ENCODE results near the gene ADAM12.

ADAM12 gene

DNA sequence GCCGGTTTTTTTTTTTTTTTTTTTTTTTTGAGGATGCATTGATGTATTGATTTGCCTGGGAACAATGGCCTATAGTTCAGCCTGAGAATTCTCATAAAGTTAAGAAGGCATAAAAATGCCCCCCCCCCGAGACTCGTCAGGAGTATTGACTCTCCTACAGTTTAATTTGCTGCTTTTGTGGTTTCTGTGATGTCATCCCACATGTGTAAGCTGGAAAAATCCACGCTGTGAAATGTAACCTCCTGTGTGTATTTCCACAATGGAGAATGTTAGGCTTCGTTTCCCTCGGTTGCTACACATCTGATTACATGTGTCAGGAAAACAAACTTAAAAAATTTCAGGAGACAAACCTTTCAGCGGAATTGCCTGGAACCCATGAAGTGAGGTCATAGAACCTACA lies 374.0 kb downstream of the ADAM12 start:
- no peak for DNase-seq (ENCODE audit: low spot score)

DNA sequence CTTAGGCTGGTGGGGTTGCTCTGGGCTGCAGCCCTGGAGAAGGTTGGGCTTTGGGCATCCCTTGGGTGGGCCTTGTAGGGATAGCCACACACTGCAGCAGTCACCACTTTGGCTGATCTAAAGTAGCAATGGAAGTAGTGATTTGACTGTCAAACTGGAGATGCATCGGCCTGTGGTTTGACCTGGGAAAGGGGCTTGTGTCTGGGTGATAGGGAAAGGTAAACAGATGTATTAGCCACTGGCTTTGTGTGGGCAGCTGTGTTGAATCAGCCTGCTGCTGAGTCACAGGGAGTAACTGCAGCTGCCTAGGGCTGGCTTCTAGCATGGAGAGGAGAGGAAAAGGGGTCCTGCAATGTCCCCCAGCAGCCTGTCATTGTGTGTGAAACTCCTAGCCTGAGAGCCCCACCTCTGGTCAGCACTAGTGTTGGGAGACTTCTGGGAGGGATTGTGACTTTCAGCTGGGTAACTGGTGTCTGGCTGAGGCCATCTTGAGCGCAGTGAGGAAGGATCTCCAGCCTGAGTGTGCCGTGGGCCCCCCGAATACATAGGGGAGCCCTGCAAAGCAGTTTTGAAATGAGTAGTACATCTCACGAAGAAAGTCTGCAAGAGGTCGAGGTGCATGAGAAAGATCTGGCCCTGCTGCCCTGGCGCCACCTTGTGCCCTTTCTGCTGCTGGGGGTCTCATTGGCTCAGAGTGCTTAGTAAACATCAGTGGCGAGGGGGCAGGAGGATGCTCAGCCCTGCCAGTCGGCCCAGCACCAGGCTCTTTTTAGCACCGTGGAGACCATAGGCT lies 374.6 kb downstream of the ADAM12 start:
- DNase-seq (ENCODE audit: low spot score) = peak; percentile 45

DNA sequence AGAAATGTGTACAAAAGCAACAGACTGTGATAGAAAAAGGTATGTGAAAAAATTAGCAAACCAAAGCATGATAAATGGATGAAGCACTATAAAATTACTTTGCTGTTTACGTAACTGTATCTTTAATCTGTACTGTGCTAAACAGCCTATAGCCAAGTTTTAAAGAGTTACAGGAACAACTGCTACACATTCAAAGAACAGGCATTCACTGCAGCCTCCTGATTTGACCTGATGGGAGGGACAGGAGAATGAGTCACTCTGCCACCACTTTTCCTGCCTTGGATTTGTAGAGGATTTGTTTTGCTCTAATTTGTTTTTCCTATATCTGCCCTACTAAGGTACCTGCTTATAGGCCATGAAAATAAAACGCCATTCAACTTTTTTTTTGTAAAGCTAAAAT lies 375.8 kb downstream of the ADAM12 start:
- peak; percentile 17 for DNase-seq (ENCODE audit: low spot score)

DNA sequence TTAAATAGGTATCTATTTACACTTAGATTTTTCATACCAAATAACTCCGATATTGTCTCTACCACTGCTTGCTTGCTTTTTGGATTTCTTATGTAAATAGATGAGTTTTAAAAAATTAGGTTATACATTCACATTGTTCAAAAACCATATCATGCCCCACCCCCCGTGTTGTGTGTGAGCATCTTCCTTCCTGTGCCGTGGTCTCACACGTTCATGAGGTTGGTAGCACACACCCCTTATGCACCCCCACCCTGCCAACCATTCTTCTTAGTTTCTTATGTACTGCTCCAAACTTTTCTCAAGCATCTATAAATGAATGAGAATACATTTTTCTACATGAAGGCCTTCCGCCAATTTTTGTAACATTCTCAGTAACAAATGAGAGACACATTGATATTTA lies 376.3 kb downstream of the ADAM12 start:
- DNase-seq (ENCODE audit: low spot score) = no peak

GRCh38 chr10:126009650-126010049 lies 378.6 kb downstream of the ADAM12 start:
- no peak for DNase-seq (ENCODE audit: low spot score)

- DNase-seq (ENCODE audit: low spot score) = no peak
Observed at GRCh38 chr10:126006906-126007305, 381.4 kb downstream of the ADAM12 start.

DNA sequence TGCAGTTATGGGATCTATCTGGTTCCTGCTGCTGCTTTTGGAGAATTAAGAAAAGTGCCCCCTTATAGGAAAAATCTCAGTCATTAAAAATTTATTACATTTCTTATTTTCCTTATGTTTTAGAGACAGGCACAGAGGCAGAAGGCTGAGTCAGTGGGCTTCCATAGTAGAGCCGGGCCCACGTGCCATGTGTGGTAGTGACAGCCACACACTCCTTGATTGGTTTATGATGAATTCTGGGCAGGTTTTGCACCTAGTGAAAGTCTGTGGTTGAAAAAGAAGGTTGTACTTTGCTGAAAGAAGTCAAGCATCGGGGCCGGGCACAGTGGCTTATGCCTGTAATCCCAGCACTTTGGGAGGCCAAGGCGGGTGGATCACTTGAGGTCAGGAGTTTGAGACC lies 382.0 kb downstream of the ADAM12 start:
- DNase-seq (ENCODE audit: low spot score) = no peak

GRCh38 chr10:126004752-126005151 lies 383.5 kb downstream of the ADAM12 start:
- no peak for DNase-seq (ENCODE audit: low spot score)

DNA sequence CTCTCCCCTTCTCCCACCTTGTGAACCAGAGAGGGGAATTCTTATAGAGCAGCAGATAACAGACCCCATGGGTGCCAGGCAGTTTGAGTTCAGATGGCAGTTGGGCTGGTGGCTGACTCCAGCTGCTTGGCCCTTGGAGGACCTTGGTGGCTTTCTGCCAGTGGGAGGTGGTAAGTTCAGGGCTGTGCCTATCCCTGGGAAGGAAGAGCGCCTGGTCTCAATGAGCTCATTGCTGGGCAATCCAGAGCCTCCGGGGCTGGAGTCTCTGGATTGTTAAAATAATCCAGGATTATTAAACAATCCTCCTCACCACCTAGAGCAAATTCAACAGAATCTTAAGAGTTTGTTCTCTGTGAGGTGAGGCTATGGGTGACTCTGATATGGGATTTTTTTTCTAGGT lies 386.7 kb downstream of the ADAM12 start:
- no peak for DNase-seq (ENCODE audit: low spot score)

DNA sequence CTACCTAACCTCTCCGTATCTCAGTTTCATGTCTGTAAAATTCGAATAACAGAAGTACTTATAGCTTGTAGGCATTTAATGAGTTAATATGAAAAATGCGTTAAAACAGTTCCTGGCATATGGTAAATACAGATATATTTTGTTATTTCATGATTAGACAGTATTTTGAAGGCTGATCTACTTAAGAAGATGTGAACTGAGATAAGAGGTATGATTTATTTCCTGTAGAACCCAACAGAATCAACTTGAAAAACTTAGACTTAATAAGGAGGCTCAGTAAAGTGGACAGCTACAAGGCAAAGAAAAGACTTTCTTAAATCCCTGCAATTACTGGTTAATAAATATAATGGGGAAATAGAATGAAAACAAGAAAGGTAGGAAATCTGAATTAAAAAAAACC lies 388.6 kb downstream of the ADAM12 start:
- DNase-seq (ENCODE audit: low spot score) = no peak

DNA sequence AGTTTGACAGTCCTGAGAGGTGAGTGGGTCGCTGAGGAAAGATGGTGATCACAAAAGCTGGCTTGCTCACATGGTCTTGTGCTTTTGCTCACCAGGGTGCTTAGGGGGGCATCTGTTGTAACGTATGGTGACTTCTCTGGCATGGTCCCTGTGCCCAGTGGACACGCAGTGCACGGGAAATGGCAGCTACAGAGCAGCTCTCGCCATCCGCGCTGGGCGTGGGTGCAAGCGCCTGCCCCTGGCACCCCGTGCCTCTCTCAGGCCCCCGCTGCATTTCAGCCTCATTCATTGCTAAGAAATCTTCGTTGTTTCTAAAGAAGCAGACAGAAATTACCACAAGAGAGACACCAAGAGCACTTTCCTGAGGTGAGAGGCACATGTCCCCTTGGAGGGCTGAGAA lies 390.7 kb downstream of the ADAM12 start:
- DNase-seq (ENCODE audit: low spot score) = no peak

GRCh38 chr10:125995726-125996304 lies 392.5 kb downstream of the ADAM12 start:
- no peak for DNase-seq (ENCODE audit: low spot score)

DNA sequence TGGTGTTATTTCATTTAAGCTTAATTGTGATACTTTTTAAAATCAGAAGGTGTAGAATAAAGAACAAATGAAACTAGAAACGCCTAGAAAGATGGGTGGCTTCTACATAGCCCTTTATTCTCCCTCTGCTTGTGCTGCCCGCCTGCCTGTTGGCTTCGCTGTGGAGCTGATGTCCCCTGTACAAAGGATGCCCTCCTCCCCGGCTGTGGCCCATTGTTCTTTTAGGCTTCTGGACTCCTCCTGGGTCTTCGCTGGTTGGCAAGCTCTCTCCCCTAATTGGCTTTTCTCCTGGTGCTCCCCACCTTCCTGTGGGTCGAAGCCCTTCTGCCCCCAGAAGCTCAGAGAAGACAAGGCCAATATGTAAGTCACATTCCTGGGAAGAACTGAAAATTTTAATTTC lies 393.7 kb downstream of the ADAM12 start:
- no peak for DNase-seq (ENCODE audit: low spot score)

GRCh38 chr10:125992254-125992653 lies 396.0 kb downstream of the ADAM12 start:
- DNase-seq (ENCODE audit: low spot score) = no peak

GRCh38 chr10:125991392-125991791 lies 396.9 kb downstream of the ADAM12 start:
- DNase-seq (ENCODE audit: low spot score) = no peak

- DNase-seq (ENCODE audit: low spot score) = no peak
Observed at GRCh38 chr10:125990974-125991373, 397.3 kb downstream of the ADAM12 start.

DNA sequence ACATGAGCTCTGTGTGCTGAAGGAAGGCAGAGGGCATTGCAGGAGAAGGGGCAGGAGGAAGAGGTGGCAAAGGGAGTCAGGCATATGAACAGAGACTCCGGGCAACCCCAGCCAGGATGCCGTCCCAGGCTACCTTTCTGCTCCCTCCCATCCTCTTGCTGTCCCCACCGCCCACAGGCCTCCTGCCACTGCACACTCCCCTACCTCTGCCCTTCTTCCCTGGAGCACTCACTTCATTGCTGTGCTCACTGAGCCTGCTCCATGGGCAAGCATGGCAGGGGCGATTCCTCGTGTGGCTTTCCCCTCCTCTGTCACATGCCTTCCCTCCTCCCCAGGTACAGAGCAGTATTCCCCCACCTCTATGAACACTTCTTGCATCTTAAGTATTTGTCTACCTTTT lies 398.5 kb downstream of the ADAM12 start:
- no peak for DNase-seq (ENCODE audit: low spot score)

GRCh38 chr10:125985557-125986240 lies 402.6 kb downstream of the ADAM12 start:
- DNase-seq (ENCODE audit: low spot score) = no peak

GRCh38 chr10:125984865-125985495 lies 403.3 kb downstream of the ADAM12 start:
- DNase-seq (ENCODE audit: low spot score) = no peak

DNA sequence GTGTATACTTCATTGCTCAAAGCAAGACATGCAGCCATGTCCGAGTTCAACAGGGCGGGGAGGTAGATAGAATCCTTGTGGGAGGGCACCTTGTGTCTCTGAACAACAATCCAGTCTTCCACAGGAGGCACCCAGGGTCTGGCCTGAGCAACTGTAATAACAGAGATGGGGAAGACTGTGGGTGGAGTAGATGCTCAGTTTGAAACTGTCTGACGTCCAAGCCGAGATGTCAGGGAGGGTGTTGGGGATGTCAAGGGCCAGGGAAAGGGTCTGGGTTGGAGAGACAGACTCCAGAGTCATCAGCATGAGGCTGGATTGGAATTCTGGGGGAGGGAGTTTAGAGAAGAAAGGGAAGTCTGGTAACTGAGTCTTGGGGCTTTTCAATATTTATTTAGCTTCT lies 403.9 kb downstream of the ADAM12 start:
- DNase-seq (ENCODE audit: low spot score) = no peak

GRCh38 chr10:125983656-125984055 lies 404.6 kb downstream of the ADAM12 start:
- no peak for DNase-seq (ENCODE audit: low spot score)

- no peak for DNase-seq (ENCODE audit: low spot score)
Observed at GRCh38 chr10:125983161-125983560, 405.1 kb downstream of the ADAM12 start.
